Activated CD4-positive, alpha-beta T cell treated with anti-CD3 and anti-CD28 coated beads, Interleukin-2, amount 10 ng/mL, durations not matched to agents 24 days and 14 days (primary cell): ENCODE data around the gene NDST1. TPM values are rescaled to one million over a fixed set of nuclear protein-coding genes. Genes with fewer than 3 reads are reported as not detected.
"Not testable (repeated sequence)": the region's sequence is repeated elsewhere in the genome, so short reads cannot be mapped to it uniquely, and the experiment has no call there.

Experiments used
- DNase-seq: peaks from one replicate; pipeline ENCODE4 v3.0.0; 2022
- H3K27ac Mint-ChIP-seq: one replicate; pipeline ENCODE4 v1.8.0; 2022; ENCODE audit warnings: mild to moderate bottlenecking, mixed read lengths
- H3K27me3 Mint-ChIP-seq: one replicate; pipeline ENCODE4 v1.8.0; 2022; ENCODE audit warnings: mixed read lengths
- H3K36me3 Mint-ChIP-seq: one replicate; pipeline ENCODE4 v1.8.0; 2022; ENCODE audit warnings: low read depth, mild to moderate bottlenecking, mixed read lengths
- H3K4me1 Mint-ChIP-seq: one replicate; pipeline ENCODE4 v1.8.0; 2021; ENCODE audit warnings: mixed read lengths
- H3K4me3 Mint-ChIP-seq: one replicate; pipeline ENCODE4 v1.8.0; 2022; ENCODE audit warnings: mild to moderate bottlenecking, moderate library complexity, mixed read lengths
- H3K9me3 Mint-ChIP-seq: one replicate; pipeline ENCODE4 v1.8.0; 2021; ENCODE audit warnings: mixed read lengths
- intact Hi-C: fragments of 100-400 bp; cut with micrococcal nuclease; formaldehyde crosslinking; loops from one replicate; pipeline ENCODE4 v1.15.1; 2023
- total RNA-seq: library from RNA; stranded (reverse); gene quantifications from 2 replicates; pipeline ENCODE4 v1.2.3, GENCODE V29; 2022

The NDST1 gene
- total RNA-seq, 1 donor from 2014 or later, result 2.8 TPM

GRCh38 chr5:150508277-150508640, 328 bp downstream of the NDST1 start:
- H3K36me3 Mint-ChIP-seq, result no peaks in the 10 kb centered on the region
- no peaks in the 10 kb centered on the region for H3K4me1 Mint-ChIP-seq
- no peaks in the 10 kb centered on the region for H3K27me3 Mint-ChIP-seq
- no peak overlapping the region for H3K4me3 Mint-ChIP-seq
- intact Hi-C loops, result no loop called here
- no peak overlapping the region for H3K27ac Mint-ChIP-seq
- no peaks in the 10 kb centered on the region for H3K9me3 Mint-ChIP-seq
- no peak for DNase-seq

GRCh38 chr5:150508828-150509227, 897 bp downstream of the NDST1 start:
- Mint-ChIP-seq H3K36me3 (no peaks in the 10 kb centered on the region), H3K9me3 (no peaks in the 10 kb centered on the region), H3K4me1 (no peaks in the 10 kb centered on the region), H3K27me3 (no peaks in the 10 kb centered on the region), H3K27ac (no peak overlapping the region), H3K4me3 (no peak overlapping the region)
- intact Hi-C loops, result no loop called here
- DNase-seq, result no peak

GRCh38 chr5:150509992-150510391, 2.1 kb downstream of the NDST1 start:
- no peaks in the 10 kb centered on the region for H3K9me3 Mint-ChIP-seq
- no peaks in the 10 kb centered on the region for H3K27me3 Mint-ChIP-seq
- DNase-seq, result no peak

GRCh38 chr5:150510460-150511263, 2.7 kb downstream of the NDST1 start:
- Mint-ChIP-seq H3K4me1 (no peaks in the 10 kb centered on the region), H3K36me3 (no peaks in the 10 kb centered on the region), H3K27ac (no peak overlapping the region), H3K9me3 (no peaks in the 10 kb centered on the region), H3K27me3 (no peaks in the 10 kb centered on the region), H3K4me3 (no peak overlapping the region)
- no peak for DNase-seq
- intact Hi-C loops, result no loop called here

More at GRCh38 chr5:150509992-150510391, 2.1 kb downstream of the NDST1 start:
- H3K4me1 Mint-ChIP-seq, result no peaks in the 10 kb centered on the region
- H3K4me3 Mint-ChIP-seq, result no peak overlapping the region
- intact Hi-C loops, result no loop called here
- no peaks in the 10 kb centered on the region for H3K36me3 Mint-ChIP-seq
- no peak overlapping the region for H3K27ac Mint-ChIP-seq

GRCh38 chr5:150511578-150512367, 3.8 kb downstream of the NDST1 start:
- intact Hi-C loops, result no loop called here
- no peaks in the 10 kb centered on the region for H3K4me1 Mint-ChIP-seq
- DNase-seq, result no peak
- H3K4me3 Mint-ChIP-seq, result no peak overlapping the region
- H3K27ac Mint-ChIP-seq, result no peak overlapping the region
- H3K36me3 Mint-ChIP-seq, result no peaks in the 10 kb centered on the region
- H3K27me3 Mint-ChIP-seq, result no peaks in the 10 kb centered on the region
- no peaks in the 10 kb centered on the region for H3K9me3 Mint-ChIP-seq

GRCh38 chr5:150512368-150512747, 4.4 kb downstream of the NDST1 start:
- Mint-ChIP-seq H3K36me3 (no peaks in the 10 kb centered on the region), H3K27me3 (no peaks in the 10 kb centered on the region), H3K4me1 (no peaks in the 10 kb centered on the region), H3K9me3 (no peaks in the 10 kb centered on the region), H3K4me3 (no peak overlapping the region), H3K27ac (no peak overlapping the region)
- intact Hi-C loops, result no loop called here
- no peak for DNase-seq

- H3K27me3 Mint-ChIP-seq, result no peaks in the 10 kb centered on the region
- H3K36me3 Mint-ChIP-seq, result no peaks in the 10 kb centered on the region
- H3K4me3 Mint-ChIP-seq, result no peak overlapping the region
- intact Hi-C loops, result no loop called here
- H3K27ac Mint-ChIP-seq, result no peak overlapping the region
- H3K4me1 Mint-ChIP-seq, result no peaks in the 10 kb centered on the region
- DNase-seq, result peak; percentile 59
- no peaks in the 10 kb centered on the region for H3K9me3 Mint-ChIP-seq
These were observed 5.7 kb downstream of the NDST1 start for GRCh38 chr5:150513375-150514309.

- intact Hi-C loops, result no loop called here
- Mint-ChIP-seq H3K4me1 (no peaks in the 10 kb centered on the region), H3K9me3 (no peaks in the 10 kb centered on the region), H3K27me3 (no peaks in the 10 kb centered on the region), H3K27ac (no peak overlapping the region), H3K4me3 (no peak overlapping the region), H3K36me3 (no peaks in the 10 kb centered on the region)
- DNase-seq, result no peak
These were observed 6.8 kb downstream of the NDST1 start for GRCh38 chr5:150514708-150515211.

- no peak for DNase-seq
- no peaks in the 10 kb centered on the region for H3K36me3 Mint-ChIP-seq
- H3K27ac Mint-ChIP-seq, result no peak overlapping the region
- intact Hi-C loops, result no loop called here
- no peaks in the 10 kb centered on the region for H3K27me3 Mint-ChIP-seq
- H3K4me1 Mint-ChIP-seq, result no peaks in the 10 kb centered on the region
- H3K9me3 Mint-ChIP-seq, result no peaks in the 10 kb centered on the region
- H3K4me3 Mint-ChIP-seq, result no peak overlapping the region
These were observed 7.5 kb downstream of the NDST1 start for GRCh38 chr5:150515446-150515845.

- Mint-ChIP-seq H3K9me3 (no peaks in the 10 kb centered on the region), H3K27ac (no peak overlapping the region), H3K4me1 (no peaks in the 10 kb centered on the region), H3K27me3 (no peaks in the 10 kb centered on the region), H3K36me3 (no peaks in the 10 kb centered on the region), H3K4me3 (no peak overlapping the region)
- no peak for DNase-seq
- intact Hi-C loops, result no loop called here
These were observed 8.1 kb downstream of the NDST1 start for GRCh38 chr5:150516011-150516410.

- no peaks in the 10 kb centered on the region for H3K27me3 Mint-ChIP-seq
- no peaks in the 10 kb centered on the region for H3K9me3 Mint-ChIP-seq
- no peak overlapping the region for H3K27ac Mint-ChIP-seq
- intact Hi-C loops, result no loop called here
- no peaks in the 10 kb centered on the region for H3K36me3 Mint-ChIP-seq
- H3K4me1 Mint-ChIP-seq, result no peaks in the 10 kb centered on the region
- DNase-seq, result no peak
- H3K4me3 Mint-ChIP-seq, result no peak overlapping the region
These were observed 9.6 kb downstream of the NDST1 start for GRCh38 chr5:150517272-150518152.

GRCh38 chr5:150518712-150519559, 11.0 kb downstream of the NDST1 start:
- H3K4me3 Mint-ChIP-seq, H3K9me3 Mint-ChIP-seq, H3K36me3 Mint-ChIP-seq, H3K27me3 Mint-ChIP-seq, H3K4me1 Mint-ChIP-seq, H3K27ac Mint-ChIP-seq, intact Hi-C loops, DNase-seq: not testable (repeated sequence)
